HEK293T (cell line): Measurements from ENCODE around the gene ADORA2B.

Source experiments
- BHLHE40 ChIP-seq: fragments of 450-650 bp; IDR thresholded peaks from 2 replicates; pipeline ENCODE4 v1.6.1; 2016; ENCODE audit warnings: mild to moderate bottlenecking, moderate library complexity, borderline replicate concordance
- SP1 ChIP-seq: fragments of 450-650 bp; IDR thresholded peaks from 2 replicates; pipeline ENCODE4 v1.6.1; 2017

DNA sequence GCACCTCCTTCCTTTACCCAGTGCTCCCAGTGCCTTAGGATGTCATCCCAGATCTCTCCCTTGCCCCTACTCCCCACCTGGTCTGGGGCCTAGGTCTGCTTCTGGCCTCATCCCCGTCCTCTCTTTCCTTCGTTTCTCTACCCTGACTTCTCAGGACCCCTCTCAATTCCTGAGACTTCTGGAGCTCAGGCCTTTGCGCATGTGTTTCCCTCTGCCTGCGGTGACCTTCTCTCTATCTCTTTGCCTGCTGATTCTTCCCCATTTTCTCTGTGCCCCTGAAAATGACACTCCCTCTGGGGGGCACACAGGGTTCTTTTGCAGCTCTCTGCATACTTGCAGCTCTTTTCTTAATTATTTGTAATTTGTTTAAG, 13.5 kb downstream of the ADORA2B start:
- TF ChIP-seq BHLHE40, result no peak
- TF ChIP-seq SP1, result no peak
